Spleen (tissue), 7 donors: ENCODE data around the gene HEATR1.

Source experiments
- CTCF ChIP-seq, 11 experiments: fragments of 200-600 bp in 7 of 11; fragments of 450-650 bp in 4 of 11; sonication (generic) in 4 of 11; IDR thresholded peaks in 8 of 11; conservative IDR thresholded peaks in 3 of 11; 1 replicate in 7 of 11; 2 replicates in 4 of 11; pipeline versions ENCODE4 v1.4.0 to v1.8.0; 2016 to 2021; ENCODE audit warnings: antibody characterized with exemption in 11 of 11, inconsistent platforms in 4 of 11, mild to moderate bottlenecking in 1 of 11
- POLR2AphosphoS5 ChIP-seq, 3 donors: sonication (generic); formaldehyde crosslinking; IDR thresholded peaks; one replicate each; pipeline ENCODE4 v1.5.1; 2017; ENCODE audit warnings: antibody characterized with exemption in 3 of 3
- donor health status: DM: no; HTN: no; CAD: no; lungs with moderate emphysema.
- donor health status: DM: no; HTN: no; CAD: no.
- donor health status: DM: no; HTN: no; CAD: no.

- TF ChIP-seq CTCF (IDR thresholded peaks at IDR 0.05 in 8 of 11, conservative IDR thresholded peaks at IDR 0.05 in 3 of 11) (no peak), POLR2AphosphoS5 (IDR thresholded peaks at IDR 0.05) (no peak)
These were observed 14.8 kb downstream of the HEATR1 start for GRCh38 chr1:236589531-236589930.
